Right renal pelvis (tissue), 4 donors: ENCODE results near the gene ITIH6. TPM values are rescaled to one million over a fixed set of nuclear protein-coding genes. Genes with fewer than 3 reads are reported as not detected.
"Not testable (repeated sequence)": the region's sequence is repeated elsewhere in the genome, so short reads cannot be mapped to it uniquely, and the experiment has no call there.

Experiments used
- DNase-seq, 4 donors: peaks; one replicate each; pipeline ENCODE4 v3.0.0-alpha.2; 2013; ENCODE audit warnings: low read depth in 4 of 4, low spot score in 3 of 4, missing footprints in 1 of 4
- polyA plus RNA-seq, 4 donors: library from polyadenylated mRNA; unstranded; fragments of 120-200 nt; gene quantifications; one replicate each; pipeline ENCODE4 v1.2.1, GENCODE V29; 2013; ENCODE audit not compliant: insufficient read length in 4 of 4

The ITIH6 gene, protein sequence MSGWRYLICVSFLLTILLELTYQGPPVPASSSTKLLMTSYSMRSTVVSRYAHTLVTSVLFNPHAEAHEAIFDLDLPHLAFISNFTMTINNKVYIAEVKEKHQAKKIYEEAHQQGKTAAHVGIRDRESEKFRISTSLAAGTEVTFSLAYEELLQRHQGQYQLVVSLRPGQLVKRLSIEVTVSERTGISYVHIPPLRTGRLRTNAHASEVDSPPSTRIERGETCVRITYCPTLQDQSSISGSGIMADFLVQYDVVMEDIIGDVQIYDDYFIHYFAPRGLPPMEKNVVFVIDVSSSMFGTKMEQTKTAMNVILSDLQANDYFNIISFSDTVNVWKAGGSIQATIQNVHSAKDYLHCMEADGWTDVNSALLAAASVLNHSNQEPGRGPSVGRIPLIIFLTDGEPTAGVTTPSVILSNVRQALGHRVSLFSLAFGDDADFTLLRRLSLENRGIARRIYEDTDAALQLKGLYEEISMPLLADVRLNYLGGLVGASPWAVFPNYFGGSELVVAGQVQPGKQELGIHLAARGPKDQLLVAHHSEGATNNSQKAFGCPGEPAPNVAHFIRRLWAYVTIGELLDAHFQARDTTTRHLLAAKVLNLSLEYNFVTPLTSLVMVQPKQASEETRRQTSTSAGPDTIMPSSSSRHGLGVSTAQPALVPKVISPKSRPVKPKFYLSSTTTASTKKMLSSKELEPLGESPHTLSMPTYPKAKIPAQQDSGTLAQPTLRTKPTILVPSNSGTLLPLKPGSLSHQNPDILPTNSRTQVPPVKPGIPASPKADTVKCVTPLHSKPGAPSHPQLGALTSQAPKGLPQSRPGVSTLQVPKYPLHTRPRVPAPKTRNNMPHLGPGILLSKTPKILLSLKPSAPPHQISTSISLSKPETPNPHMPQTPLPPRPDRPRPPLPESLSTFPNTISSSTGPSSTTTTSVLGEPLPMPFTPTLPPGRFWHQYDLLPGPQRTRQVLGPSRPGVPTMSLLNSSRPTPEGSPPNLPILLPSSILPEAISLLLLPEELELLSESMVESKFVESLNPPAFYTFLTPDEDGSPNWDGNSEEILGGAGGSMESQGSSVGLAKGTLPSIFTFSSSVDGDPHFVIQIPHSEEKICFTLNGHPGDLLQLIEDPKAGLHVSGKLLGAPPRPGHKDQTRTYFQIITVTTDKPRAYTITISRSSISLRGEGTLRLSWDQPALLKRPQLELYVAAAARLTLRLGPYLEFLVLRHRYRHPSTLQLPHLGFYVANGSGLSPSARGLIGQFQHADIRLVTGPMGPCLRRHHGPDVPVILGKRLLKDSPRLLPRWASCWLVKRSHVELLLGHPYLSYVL
- under 1 TPM; 0.04 to 0.19 (median 0.06) TPM for polyA plus RNA-seq

DNA sequence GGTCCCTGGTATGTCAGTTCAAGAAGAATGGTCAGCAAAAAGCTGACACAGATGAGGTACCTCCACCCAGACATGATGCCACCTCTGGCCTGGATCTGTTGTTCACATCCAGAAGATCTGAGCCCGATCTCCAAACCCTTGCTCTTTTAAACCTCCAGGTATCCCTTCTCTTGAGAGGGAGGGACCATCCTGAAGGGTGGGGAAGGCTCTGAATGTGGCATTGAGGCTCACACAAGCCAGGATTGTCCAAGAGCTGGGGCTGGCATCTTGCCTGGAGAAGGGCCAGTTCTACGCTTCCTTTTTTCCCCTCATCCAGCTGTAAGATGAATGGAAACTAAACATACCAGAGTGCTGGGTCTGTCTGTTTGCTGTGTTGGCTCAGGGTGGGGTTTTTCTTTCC lies at the start of gene ITIH6:
Gene ITIH6, minus strand, starts transcription at position 119 of the 400 bp plus-strand sequence. Its CDS starts 45 bp downstream, at position 74.
- no peak for DNase-seq

- DNase-seq, result not testable (repeated sequence)
Measured at GRCh38 chrX:54847700-54848099, 49.6 kb upstream of the ITIH6 start.

DNA sequence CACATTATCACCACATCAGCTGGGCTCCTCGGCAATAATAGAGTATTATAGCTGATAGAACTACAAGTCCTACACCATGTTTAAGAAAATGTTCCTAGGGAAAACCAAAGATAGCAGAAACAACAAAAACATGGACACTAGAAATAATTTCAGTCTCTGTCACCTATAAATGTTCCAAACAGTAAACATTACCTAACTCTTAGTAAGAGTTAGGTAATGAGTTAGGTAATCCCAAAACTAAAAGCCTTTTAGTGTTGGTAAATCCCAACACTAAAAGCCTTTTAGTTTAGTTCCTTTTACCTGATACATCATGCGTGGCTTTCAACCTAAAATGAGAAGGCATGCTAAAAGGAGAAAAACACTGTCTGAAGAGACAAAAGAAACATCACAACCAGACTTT lies 45.0 kb upstream of the ITIH6 start:
- no peak for DNase-seq

- no peak for DNase-seq
Measured at GRCh38 chrX:54842607-54843006, 44.6 kb upstream of the ITIH6 start.

- DNase-seq, result peak in 3 of 4 donors; percentile 35 to 46 (median 36)
Measured at GRCh38 chrX:54841184-54841874, 43.3 kb upstream of the ITIH6 start.

DNA sequence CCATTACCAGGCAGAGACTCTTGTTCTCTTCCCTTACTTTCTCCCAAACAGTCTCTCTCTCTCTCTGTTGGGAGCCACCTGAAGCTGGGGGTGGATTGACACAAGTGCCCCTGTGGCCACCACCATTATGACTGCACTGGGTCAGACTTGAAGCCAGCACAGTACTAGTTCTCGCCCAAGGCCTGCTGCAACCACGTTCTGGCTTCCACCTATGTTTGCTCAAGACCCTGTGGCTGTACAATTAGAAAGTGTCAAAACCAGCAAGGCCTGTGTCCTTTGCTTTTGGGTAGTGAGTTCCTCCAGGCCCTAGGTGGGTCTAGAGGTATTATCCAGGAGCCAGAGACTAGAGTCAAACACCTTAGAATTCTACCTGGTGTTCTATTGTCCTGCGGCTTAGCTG lies 40.5 kb upstream of the ITIH6 start:
- DNase-seq, result no peak

- DNase-seq, result no peak
Measured at GRCh38 chrX:54826598-54826997, 28.5 kb upstream of the ITIH6 start.

GRCh38 chrX:54825716-54826438 lies 27.8 kb upstream of the ITIH6 start:
- DNase-seq, result no peak

GRCh38 chrX:54824722-54825121 lies 26.7 kb upstream of the ITIH6 start:
- no peak for DNase-seq

- DNase-seq, result no peak
Measured at GRCh38 chrX:54824195-54824594, 26.1 kb upstream of the ITIH6 start.

- no peak for DNase-seq
Measured at GRCh38 chrX:54821310-54821709, 23.3 kb upstream of the ITIH6 start.

DNA sequence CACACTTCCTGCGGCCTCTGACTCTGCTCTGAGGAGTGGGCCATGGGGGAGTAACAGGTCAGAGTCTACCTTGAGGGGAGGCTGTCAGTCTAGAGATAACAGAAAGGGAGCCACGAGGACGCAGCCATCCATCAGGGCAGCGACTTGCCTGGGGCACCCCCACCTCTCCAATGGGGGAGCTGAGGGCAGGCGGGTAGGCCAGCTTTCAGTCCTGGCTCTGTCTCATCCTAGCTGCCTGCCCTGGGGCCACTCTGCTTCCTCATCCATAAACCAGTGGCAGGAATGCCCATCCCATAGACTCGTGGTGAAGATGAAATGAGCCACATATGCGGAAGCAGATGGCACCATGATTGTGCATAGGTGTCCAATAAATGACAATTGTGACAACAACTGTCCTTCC lies 22.7 kb upstream of the ITIH6 start:
- no peak for DNase-seq

- DNase-seq, result no peak
Measured at GRCh38 chrX:54819201-54819600, 21.1 kb upstream of the ITIH6 start.

- DNase-seq, result no peak
Measured at GRCh38 chrX:54818221-54818620, 20.2 kb upstream of the ITIH6 start.

DNA sequence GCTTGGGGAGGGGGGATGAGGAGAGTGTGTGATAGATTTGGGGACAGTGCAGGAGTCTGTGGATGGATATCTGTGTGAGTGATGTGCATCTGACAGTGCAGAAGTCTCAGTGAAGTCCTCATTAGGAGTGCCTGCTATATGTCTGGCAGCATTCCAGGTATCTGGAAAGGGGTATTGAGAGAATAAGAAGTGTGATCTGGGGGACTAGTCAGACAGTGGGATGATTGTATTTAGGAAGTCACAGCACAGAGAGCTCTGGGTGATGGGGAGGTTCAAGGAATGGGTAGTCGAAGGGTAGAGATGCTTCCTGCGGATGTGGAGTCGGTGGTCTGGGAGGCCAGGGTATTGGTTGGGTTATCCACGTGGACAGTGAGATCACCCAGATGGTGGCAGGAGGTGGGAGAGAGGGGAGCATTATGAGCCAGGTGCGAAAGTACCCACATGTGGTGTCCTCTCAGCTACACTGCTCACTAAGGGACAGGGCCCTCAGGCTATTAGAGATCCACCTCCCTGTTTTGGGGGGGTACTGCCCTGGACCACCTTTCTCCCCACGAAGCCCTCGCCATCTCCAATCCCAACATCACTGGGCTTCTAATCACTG lies 19.3 kb upstream of the ITIH6 start:
- DNase-seq, result no peak

DNA sequence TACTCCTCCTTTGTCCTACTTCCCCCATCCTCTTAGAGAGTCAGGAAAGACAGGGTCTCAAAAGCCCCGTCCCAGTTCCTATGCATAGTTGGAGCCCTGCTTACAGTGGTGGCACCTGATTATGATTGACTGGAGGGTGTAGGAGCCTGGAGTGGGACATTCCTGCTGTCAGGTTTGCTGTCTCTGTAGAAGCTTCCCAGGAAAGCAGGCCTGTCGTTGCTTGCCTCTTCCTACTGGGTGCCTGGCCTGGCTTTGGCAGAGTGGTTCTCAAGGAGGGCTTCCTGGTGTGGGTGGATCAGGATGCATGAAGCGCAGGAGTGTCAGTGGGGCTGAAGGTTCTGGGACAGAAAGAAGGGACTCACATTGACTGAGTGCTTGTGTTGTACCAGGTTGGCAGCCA lies 14.3 kb upstream of the ITIH6 start:
- no peak for DNase-seq

DNA sequence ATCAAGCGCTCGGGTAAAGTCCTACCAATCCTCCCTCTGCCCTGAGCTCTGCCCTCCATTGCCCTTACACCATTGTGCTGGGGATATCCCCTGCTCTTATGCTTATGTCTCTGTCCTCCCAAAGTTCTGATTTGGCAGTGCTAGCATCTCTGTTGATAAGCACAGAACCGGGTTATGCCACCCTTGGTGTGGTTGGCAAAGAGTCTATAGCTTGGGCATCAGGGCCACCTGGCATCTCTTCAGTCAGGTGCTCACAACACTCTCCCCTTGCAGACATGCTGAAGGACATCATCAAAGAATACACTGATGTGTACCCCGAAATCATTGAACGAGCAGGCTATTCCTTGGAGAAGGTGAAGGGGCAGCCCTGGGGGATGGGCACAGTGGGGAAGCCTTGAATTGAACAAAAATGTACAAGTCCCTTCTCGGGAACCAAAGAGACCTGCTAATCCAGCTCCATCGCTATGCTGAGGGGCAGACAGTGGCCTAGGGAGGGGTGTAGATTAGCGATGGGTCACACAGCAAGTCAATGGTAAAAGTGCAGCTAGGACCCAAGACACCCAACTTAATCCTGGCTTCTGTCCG lies 13.3 kb upstream of the ITIH6 start:
- DNase-seq, result no peak

DNA sequence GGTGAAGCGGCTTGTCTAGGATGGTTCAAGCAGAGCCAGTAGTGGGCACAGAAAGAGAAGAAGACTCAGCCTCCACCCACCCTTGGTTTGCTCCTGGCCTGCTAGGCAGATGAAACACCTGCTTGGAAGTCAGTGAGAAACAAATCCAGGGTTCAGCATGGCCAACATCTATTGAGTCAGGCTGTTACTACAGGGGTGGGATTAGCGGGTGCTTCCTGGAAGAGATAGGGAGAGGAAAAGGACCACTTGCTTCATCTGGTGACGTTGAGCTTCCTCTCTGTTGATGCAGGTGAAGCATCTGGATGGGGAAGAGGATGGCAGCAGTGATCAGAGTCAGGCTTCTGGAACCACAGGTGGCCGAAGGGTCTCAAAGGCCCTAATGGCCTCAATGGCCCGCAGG lies 12.5 kb upstream of the ITIH6 start:
- no peak for DNase-seq
